DMS 273 treated with DMSO at 0.1 percent for 48 hours (cell line): Measurements from ENCODE around the gene C19orf38.
"Not testable (repeated sequence)": the region's sequence is repeated elsewhere in the genome, so short reads cannot be mapped to it uniquely, and the experiment has no call there.

ENCODE experiments used
- DNase-seq: peaks from one replicate; lab custom pipeline; 2025; lab: John Stamatoyannopoulos, UW

Gene C19orf38

GRCh38 chr19:10876459-10877240, 28.4 kb downstream of the C19orf38 start:
- no peak for DNase-seq

DNA sequence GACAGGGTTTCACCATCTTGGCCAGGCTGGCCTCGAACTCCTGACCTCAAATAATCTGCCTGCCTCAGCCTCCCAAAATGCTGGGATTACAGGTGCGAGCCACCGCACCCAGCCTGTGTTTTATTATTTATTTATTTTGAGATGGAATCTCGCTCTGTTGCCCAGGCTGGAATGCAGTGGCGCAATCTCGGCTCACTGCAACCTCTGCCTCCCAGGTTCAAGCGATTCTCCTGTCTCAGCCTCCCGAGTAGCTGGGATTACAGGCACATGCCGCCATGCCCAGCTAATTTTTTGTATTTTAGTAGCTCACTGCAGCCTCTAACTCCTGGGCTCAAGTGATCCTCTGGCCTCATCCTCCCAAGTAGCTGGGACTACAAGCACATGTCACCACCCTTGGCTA, 29.4 kb downstream of the C19orf38 start:
- not testable (repeated sequence) for DNase-seq

DNA sequence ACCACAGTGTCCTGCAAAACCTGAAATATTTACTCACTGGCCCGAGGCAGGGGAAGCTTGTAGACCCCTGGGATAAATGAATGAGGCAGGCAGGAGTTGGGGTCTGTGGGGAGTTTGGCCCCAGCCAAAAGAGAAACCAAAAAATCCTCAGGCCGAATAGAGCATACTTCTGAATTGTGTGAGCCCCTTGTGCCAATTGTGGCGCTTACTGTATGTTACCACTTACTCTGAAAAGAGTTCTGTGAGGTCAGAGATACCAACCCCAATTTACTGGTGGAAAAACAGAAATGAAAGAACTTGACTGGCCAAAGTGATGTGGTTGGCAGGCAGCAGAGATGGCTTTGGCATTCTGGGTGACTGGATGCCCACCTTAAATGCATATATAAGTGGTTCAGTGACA, 30.0 kb downstream of the C19orf38 start:
- DNase-seq = no peak

DNA sequence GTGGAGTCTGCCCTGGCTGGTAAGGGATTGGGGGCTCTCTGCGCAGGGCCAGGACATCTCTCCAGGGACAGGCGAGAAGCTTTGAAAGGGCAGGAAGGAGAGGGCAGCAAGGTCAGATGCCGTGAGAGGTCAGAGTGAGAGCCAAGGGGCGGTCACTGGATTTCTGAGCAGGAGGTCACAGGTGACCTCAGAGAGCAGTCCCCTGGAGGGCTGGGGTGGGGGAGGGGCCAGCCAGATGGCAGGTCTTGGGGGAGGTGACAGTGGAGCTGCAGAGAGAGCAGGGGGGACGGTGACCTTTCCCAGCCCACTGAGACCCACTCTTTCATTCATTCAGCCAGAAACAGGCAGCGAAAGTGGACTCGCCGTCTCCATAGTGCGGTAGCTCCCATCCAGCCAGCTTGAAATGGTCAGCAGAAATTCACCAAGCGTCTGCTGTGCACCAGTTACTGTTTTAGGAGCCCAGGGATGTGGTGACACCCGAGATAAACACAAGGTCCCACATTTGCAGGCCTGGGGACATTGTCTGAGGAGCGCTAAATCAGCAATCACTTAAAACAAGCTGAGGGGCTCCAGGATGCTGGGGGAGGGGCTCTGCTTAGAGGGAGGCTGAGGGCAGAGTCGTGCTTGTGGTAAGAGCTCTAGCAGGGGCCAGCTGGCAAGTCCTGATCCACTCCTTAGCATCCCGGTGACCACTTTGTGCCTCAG, 33.3 kb downstream of the C19orf38 start:
- DNase-seq = no peak

- DNase-seq = no peak
Observed at GRCh38 chr19:10882108-10882457, 33.9 kb downstream of the C19orf38 start.

DNA sequence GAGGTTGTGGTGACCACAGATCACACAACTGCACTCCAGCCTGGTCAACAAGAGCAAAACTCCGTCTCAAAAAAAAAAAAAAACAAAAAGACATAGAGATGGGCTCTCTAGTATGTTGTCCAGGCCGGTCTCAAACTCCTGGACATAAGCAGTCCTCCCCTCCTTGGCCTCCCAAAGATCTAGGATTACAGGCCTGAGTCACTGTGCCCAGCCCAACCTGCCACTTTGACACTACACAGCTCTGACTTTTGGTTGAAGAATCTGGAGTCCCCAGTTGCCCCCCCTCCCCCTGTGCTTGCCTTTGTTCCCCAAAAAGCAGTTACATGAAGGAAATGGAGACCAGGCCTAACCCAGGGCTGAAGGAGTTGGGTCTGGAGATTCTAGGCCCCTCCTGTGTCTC, 36.1 kb downstream of the C19orf38 start:
- DNase-seq = no peak

DNA sequence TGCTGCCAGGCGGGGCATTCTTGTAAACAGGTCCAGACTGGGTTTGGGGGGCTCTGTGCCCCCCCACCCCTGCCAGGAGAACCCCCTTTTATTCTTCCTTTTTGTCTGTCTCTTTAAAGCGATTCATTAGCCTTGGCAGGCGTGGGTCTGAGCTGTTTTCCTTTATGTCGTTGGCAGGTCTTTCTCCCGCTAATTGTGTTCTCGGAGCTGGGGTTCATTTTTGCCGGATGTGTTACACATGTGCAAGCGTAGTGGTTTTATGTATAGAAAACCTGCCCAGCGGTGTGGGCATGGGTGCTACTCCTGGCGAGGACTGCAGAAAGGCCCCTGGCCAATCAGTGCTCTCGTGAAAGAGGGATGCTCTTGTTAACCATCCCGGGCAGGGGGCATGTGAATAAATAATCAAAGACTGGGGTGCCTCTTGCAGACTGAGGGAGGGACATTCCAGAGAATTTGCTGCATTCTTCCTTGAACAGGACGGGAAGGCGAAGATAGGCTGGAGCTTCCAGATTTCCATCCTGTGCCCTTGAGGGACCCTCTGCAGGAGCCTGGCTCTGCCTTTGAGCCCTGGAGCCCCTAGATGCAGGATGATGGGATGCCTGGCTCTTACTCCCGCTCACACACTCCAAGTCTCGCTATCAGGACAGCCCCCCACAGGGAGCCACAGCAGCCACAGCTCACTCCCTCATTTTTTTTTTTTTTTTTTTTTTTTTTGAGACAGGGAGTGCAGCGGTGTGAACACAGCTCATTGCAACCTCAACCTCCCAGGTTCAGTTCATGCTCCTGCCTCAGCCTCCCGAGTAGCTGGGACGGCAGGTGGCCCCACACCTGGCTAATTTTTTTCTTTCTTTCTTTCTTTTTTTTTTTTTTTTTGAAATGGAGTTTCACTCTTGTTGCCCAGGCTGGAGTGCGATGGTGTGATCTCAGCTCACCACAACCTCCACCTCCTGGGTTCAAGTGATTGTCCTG, 37.3 kb downstream of the C19orf38 start:
- DNase-seq = no peak

DNA sequence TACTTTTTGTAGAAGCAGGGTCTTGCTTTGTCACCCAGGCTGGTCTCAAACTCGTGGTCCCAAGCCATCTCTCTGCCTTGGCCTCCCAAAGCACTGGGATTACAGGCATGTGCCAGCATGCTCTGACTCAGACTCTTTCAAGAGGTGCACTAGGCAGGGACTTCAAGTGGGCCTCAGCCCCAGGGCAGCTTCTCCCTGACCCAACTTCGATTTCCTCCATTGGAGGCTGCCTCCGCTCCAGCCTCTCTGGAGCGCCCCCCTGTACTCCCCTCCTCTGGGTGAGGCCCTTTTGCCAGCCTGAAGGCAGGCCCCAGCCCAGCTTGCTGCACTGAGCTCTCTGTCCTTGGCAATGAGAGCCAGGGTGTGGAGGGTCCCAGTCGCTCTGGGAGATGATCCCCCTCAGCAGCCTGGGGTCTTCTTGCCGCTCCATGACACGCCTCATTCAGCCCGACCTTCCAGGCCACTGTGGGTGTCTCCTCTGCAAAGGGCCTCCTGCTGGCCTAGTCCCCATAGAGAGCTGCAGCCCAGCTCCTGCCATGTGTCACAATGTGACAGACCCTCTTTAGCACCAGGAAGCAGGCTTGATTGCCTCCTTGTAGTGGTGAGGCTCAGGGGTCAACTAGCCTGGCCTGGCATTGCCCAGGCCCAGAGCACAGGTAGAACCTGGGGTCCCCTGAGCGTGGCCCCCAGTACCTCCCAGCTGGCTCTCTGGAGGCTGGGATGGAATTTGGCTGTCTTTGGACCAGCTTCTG, 39.6 kb downstream of the C19orf38 start:
- no peak for DNase-seq

GRCh38 chr19:10888421-10888866, 40.2 kb downstream of the C19orf38 start:
- DNase-seq = peak; percentile 87

GRCh38 chr19:10889880-10890279, 41.7 kb downstream of the C19orf38 start:
- DNase-seq = no peak

GRCh38 chr19:10891405-10892086, 43.3 kb downstream of the C19orf38 start:
- no peak for DNase-seq

DNA sequence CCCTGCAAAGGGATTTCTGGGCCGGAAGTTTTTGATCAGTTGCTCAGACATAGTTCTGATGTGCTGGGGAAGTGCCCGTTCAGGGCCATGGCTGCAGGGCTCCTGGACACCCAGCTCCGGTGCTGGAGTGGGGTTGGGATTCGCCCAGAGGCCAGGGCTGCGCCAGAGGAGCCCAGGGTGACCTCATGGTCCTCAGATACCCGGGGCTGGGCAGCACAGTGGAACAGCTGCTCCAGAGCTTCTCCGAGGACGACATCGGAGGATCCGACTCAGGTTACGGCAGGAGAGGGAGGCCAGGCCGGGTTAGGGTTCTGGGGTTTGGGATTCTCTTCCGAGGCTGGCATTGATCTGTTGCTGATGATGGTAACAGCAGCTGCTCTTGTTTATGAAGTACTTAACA, 44.0 kb downstream of the C19orf38 start:
- DNase-seq = peak; percentile 37

DNA sequence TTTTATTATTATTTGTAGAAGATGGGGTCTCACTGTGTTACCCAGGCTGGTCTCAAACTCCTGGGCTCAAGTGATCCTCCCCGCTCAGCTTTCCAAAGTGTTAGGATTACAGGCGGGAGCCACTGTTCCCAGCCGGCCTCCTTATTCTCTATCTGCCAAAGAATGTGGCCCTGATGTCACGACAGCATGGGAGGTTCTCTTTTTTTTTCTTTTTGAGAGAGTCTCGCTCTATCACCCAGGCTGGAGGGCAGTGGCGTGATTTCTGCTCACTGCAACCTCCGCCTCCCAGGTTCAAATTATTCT, 46.6 kb downstream of the C19orf38 start:
- no peak for DNase-seq

- no peak for DNase-seq
Observed at GRCh38 chr19:10895363-10895762, 47.1 kb downstream of the C19orf38 start.

DNA sequence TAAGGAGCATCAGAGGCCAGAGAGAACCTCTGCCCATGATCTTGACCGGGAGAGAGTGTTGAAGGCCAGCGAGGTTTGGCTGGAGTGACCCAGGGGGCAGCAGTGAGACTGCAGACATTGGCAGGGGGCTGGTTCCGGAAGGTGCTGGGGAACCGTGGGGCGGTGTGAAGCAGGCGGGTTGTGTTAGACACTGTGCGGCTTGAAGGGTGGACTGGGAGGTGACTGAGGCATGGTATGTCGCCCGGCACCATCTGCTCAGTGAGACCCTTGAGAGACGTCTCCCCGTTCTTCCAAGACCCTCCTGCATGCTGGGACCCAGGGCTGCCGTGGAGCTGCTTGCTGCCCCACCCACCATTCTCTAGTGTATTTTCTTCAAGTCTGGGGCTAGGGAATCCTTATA, 47.7 kb downstream of the C19orf38 start:
- no peak for DNase-seq

- no peak for DNase-seq
Observed at GRCh38 chr19:10896851-10897526, 48.8 kb downstream of the C19orf38 start.

- no peak for DNase-seq
Observed at GRCh38 chr19:10898633-10899032, 50.4 kb downstream of the C19orf38 start.

- DNase-seq = no peak
Observed at GRCh38 chr19:10899151-10899653, 51.0 kb downstream of the C19orf38 start.

GRCh38 chr19:10907925-10908324, 59.7 kb downstream of the C19orf38 start:
- no peak for DNase-seq

- no peak for DNase-seq
Observed at GRCh38 chr19:10908380-10908960, 60.3 kb downstream of the C19orf38 start.
